H1 (cell line): Measurements from ENCODE around the gene SMPD2. TPM values are rescaled to one million over a fixed set of nuclear protein-coding genes. Genes with fewer than 3 reads are reported as not detected.

Experiments used
- CTCF ChIA-PET: fragments of 300-600 bp; sonication (Branson Sonifier 250); formaldehyde crosslinking; loops from one replicate; lab custom pipeline; 2021; ENCODE audit not compliant: partially characterized antibody; lab: Charles Lee
- POLR2A ChIA-PET: fragments of 300-600 bp; sonication (Branson Sonifier 250); formaldehyde crosslinking; loops from one replicate; lab custom pipeline; 2021; ENCODE audit warnings: inconsistent platforms; ENCODE audit not compliant: partially characterized antibody; lab: Charles Lee
- DNase-seq, 2 experiments: peaks; one replicate each; pipeline versions ENCODE4 v3.0.0 to v3.0.0-alpha.2; 2010 to 2022; ENCODE audit warnings: low spot score in 2 of 2, low read depth in 1 of 2, mixed read lengths in 1 of 2
- FAIRE-seq: peaks from 2 replicates; lab custom pipeline; 2011; peaks lifted over from hg19 to GRCh38; lab: Jason Lieb, UNC
- H2AFZ ChIP-seq: 2 replicates; pipeline ENCODE4 v1.8.1; 2012; ENCODE audit warnings: low read length, inconsistent platforms
- H2AK5ac ChIP-seq: 2 replicates; pipeline ENCODE4 v1.6.1; 2013; ENCODE audit warnings: low read depth, low read length
- H2BK120ac ChIP-seq: replicated peaks from 2 replicates; pipeline ENCODE3; 2013; ENCODE audit warnings: low read depth, low read length, inconsistent platforms
- H2BK12ac ChIP-seq: 2 replicates; pipeline ENCODE4 v1.6.1; 2013; ENCODE audit warnings: low read depth, low read length
- H2BK15ac ChIP-seq: 2 replicates; pipeline ENCODE4 v1.6.1; 2013; ENCODE audit warnings: low read length
- H2BK20ac ChIP-seq: 2 replicates; pipeline ENCODE4 v1.6.1; 2013; ENCODE audit warnings: low read length
- H2BK5ac ChIP-seq: 2 replicates; pipeline ENCODE4 v1.6.1; 2013; ENCODE audit warnings: low read depth, low read length
- H3K14ac ChIP-seq: 2 replicates; pipeline ENCODE4 v1.6.1; 2013; ENCODE audit warnings: inconsistent platforms; ENCODE audit not compliant: insufficient read length
- H3K18ac ChIP-seq: 2 replicates; pipeline ENCODE4 v1.6.1; 2013; ENCODE audit warnings: low read length; ENCODE audit errors: extremely low read depth
- H3K23ac ChIP-seq: 2 replicates; pipeline ENCODE4 v1.6.1; 2013; ENCODE audit warnings: inconsistent platforms; ENCODE audit not compliant: insufficient read length
- H3K23me2 ChIP-seq: 2 replicates; pipeline ENCODE4 v1.6.1; 2013; ENCODE audit warnings: low read depth, low read length
- H3K27ac ChIP-seq: 2 replicates; pipeline ENCODE4 v1.6.1; 2011; ENCODE audit warnings: low read depth, low read length, inconsistent platforms
- H3K27me3 ChIP-seq, 4 experiments: replicated peaks in 1 of 4; 1 replicate in 1 of 4; 2 replicates in 3 of 4; pipeline versions ENCODE4 v1.6.1 to v1.8.1; 2011 to 2013; ENCODE audit warnings: low read length in 3 of 4, mild to moderate bottlenecking in 3 of 4, inconsistent platforms in 2 of 4, mixed read lengths in 2 of 4, moderate library complexity in 1 of 4; ENCODE audit not compliant: control insufficient read depth in 3 of 4, insufficient read depth in 3 of 4; ENCODE audit errors: extremely low read depth in 1 of 4
- H3K36me3 ChIP-seq, 4 experiments: 2 replicates each; pipeline versions ENCODE4 v1.6.1 to v1.8.1; 2011 to 2013; ENCODE audit warnings: mild to moderate bottlenecking in 4 of 4, low read length in 3 of 4, moderate library complexity in 2 of 4, control low read depth in 1 of 4, inconsistent platforms in 1 of 4; ENCODE audit not compliant: insufficient read depth in 4 of 4, control insufficient read depth in 2 of 4
- H3K4ac ChIP-seq: replicated peaks from 2 replicates; pipeline ENCODE3; 2013; ENCODE audit warnings: low read length, low read depth, mixed read lengths, inconsistent platforms; ENCODE audit not compliant: insufficient read length
- H3K4me1 ChIP-seq, 4 experiments: replicated peaks in 1 of 4; 1 replicate in 1 of 4; 2 replicates in 3 of 4; pipeline versions ENCODE4 v1.6.1 to v1.8.1; 2011 to 2013; ENCODE audit warnings: low read length in 3 of 4, inconsistent platforms in 2 of 4, mixed read lengths in 1 of 4; ENCODE audit not compliant: insufficient read depth in 4 of 4, control insufficient read depth in 3 of 4
- H3K4me2 ChIP-seq, 2 experiments: 2 replicates each; pipeline versions ENCODE4 v1.6.1 to v1.8.1; 2011 to 2013; ENCODE audit warnings: low read depth in 2 of 2, low read length in 2 of 2, control low read depth in 1 of 2, inconsistent platforms in 1 of 2, mild to moderate bottlenecking in 1 of 2; ENCODE audit not compliant: insufficient read depth in 1 of 2
- H3K4me3 ChIP-seq, 4 experiments: fragments of 200-600, 300-600 bp in 1 of 4; sonication (generic), shearing (Covaris generic), sonication (Bioruptor Twin) in 1 of 4; 2 replicates each; pipeline versions ENCODE4 v1.5.1 to v1.8.1; 2011 to 2016; ENCODE audit warnings: low read length in 4 of 4, low read depth in 3 of 4, control low read depth in 2 of 4, inconsistent platforms in 2 of 4, mild to moderate bottlenecking in 2 of 4, mixed read lengths in 1 of 4, moderate library complexity in 1 of 4; ENCODE audit not compliant: insufficient read depth in 2 of 4; ENCODE audit errors: extremely low read depth in 1 of 4
- H3K56ac ChIP-seq: replicated peaks from 2 replicates; pipeline ENCODE3; 2013; ENCODE audit warnings: low read depth, mild to moderate bottlenecking, mixed read lengths, low read length, inconsistent platforms; ENCODE audit not compliant: insufficient read length
- H3K79me1 ChIP-seq: 2 replicates; pipeline ENCODE4 v1.6.1; 2013; ENCODE audit warnings: low read depth, low read length, control low read depth
- H3K79me2 ChIP-seq, 2 experiments: 2 replicates each; pipeline versions ENCODE4 v1.6.1 to v1.8.1; 2012 to 2013; ENCODE audit warnings: low read length in 2 of 2, mild to moderate bottlenecking in 2 of 2, inconsistent platforms in 1 of 2; ENCODE audit not compliant: insufficient read depth in 2 of 2, control insufficient read depth in 1 of 2
- H3K9ac ChIP-seq, 4 experiments: replicated peaks in 1 of 4; 1 replicate in 1 of 4; 2 replicates in 3 of 4; pipeline versions ENCODE4 v1.6.1 to v1.8.1; 2011 to 2013; ENCODE audit warnings: low read depth in 3 of 4, low read length in 3 of 4, control low read depth in 2 of 4, mild to moderate bottlenecking in 2 of 4, moderate library complexity in 2 of 4, inconsistent platforms in 1 of 4; ENCODE audit errors: extremely low read depth in 1 of 4
- H3K9me3 ChIP-seq, 2 experiments: 2 replicates each; pipeline versions ENCODE4 v1.6.1 to v1.8.1; 2012 to 2013; ENCODE audit warnings: mild to moderate bottlenecking in 2 of 2, moderate library complexity in 2 of 2, control low read depth in 1 of 2, inconsistent platforms in 1 of 2, low read depth in 1 of 2, low read length in 1 of 2, mixed read lengths in 1 of 2; ENCODE audit not compliant: insufficient read depth in 2 of 2
- H4K20me1 ChIP-seq, 2 experiments: replicated peaks in 1 of 2; 2 replicates each; pipeline versions ENCODE3 to v1.8.1; 2011 to 2013; ENCODE audit warnings: inconsistent platforms in 2 of 2, low read length in 2 of 2, mild to moderate bottlenecking in 1 of 2; ENCODE audit not compliant: insufficient read depth in 2 of 2, control insufficient read depth in 1 of 2
- H4K5ac ChIP-seq: 2 replicates; pipeline ENCODE4 v1.6.1; 2013; ENCODE audit warnings: low read length, low read depth, mixed read lengths, inconsistent platforms; ENCODE audit not compliant: insufficient read length
- H4K8ac ChIP-seq: 2 replicates; pipeline ENCODE4 v1.8.0; 2013; ENCODE audit warnings: mild to moderate bottlenecking, moderate library complexity, low read length, inconsistent platforms; ENCODE audit not compliant: insufficient read depth; ENCODE audit errors: extremely low read depth
- H4K91ac ChIP-seq: replicated peaks from 2 replicates; pipeline ENCODE3; 2013; ENCODE audit warnings: low read length, mixed read lengths, inconsistent platforms; ENCODE audit not compliant: insufficient read length
- ATF3 ChIP-seq: IDR thresholded peaks from 2 replicates; pipeline ENCODE4 v1.6.1; 2011; ENCODE audit warnings: low read depth, mild to moderate bottlenecking, low read length; ENCODE audit not compliant: insufficient read depth
- CHD1 ChIP-seq: IDR thresholded peaks from 2 replicates; pipeline ENCODE4 v1.6.1; 2012; ENCODE audit warnings: low read depth, low read length, improper control_type of control experiment
- EZH2 ChIP-seq: fragments of 200-600 bp; sonication (generic); IDR thresholded peaks from 2 replicates; pipeline ENCODE4 v1.7.1; 2012; ENCODE audit warnings: low read depth, mild to moderate bottlenecking, moderate library complexity, low read length, inconsistent platforms; ENCODE audit not compliant: severe bottlenecking
- FOSL1 ChIP-seq: IDR thresholded peaks from 2 replicates; pipeline ENCODE4 v1.6.1; 2011; ENCODE audit warnings: mild to moderate bottlenecking, low read depth, low read length, moderate library complexity; ENCODE audit not compliant: insufficient read depth
- HDAC2 ChIP-seq, 2 experiments: fragments of 300-600 bp in 1 of 2; sonication (generic) in 1 of 2; IDR thresholded peaks; 2 replicates each; pipeline ENCODE4 v1.6.1; 2011 to 2012; ENCODE audit warnings: low read depth in 2 of 2, low read length in 2 of 2, mild to moderate bottlenecking in 2 of 2, moderate library complexity in 2 of 2, borderline replicate concordance in 1 of 2, inconsistent platforms in 1 of 2
- JUN ChIP-seq: IDR thresholded peaks from 2 replicates; pipeline ENCODE4 v1.6.1; 2011; ENCODE audit warnings: low read depth, mild to moderate bottlenecking, improper control_type of control experiment, low read length
- KDM1A ChIP-seq: fragments of 200-600, 300-600 bp; sonication (generic); IDR thresholded peaks from 2 replicates; pipeline ENCODE4 v1.7.1; 2016; ENCODE audit warnings: mild to moderate bottlenecking, low read length, borderline replicate concordance
- RAD21 ChIP-seq, 2 experiments: IDR thresholded peaks in 1 of 2; conservative IDR thresholded peaks in 1 of 2; 2 replicates each; pipeline ENCODE4 v1.6.1; 2011; ENCODE audit warnings: low read depth in 2 of 2, low read length in 2 of 2, improper control_type of control experiment in 1 of 2, inconsistent platforms in 1 of 2, mild to moderate bottlenecking in 1 of 2, moderate library complexity in 1 of 2
- RBBP5 ChIP-seq: IDR thresholded peaks from 2 replicates; pipeline ENCODE4 v1.7.1; 2012; ENCODE audit warnings: low read depth, mild to moderate bottlenecking, inconsistent platforms, low read length, moderate library complexity, borderline replicate concordance
- SIX5 ChIP-seq: IDR thresholded peaks from 2 replicates; pipeline ENCODE4 v1.6.1; 2011; ENCODE audit warnings: mild to moderate bottlenecking, low read depth, low read length
- SRF ChIP-seq: IDR thresholded peaks from 2 replicates; pipeline ENCODE4 v1.6.1; 2011; ENCODE audit warnings: mild to moderate bottlenecking, low read depth, low read length, moderate library complexity
- TAF7 ChIP-seq: optimal IDR thresholded peaks from 2 replicates; pipeline ENCODE3; 2011; ENCODE audit warnings: low read depth, mild to moderate bottlenecking, inconsistent platforms, low read length, moderate library complexity, borderline replicate concordance
- WGBS, 2 experiments: shearing (Covaris generic) in 1 of 2; methylation state at CpG; one replicate each; pipeline versions ENCODE4 v1.1.6 to v1.1.7; 2013 to 2015; ENCODE audit warnings: low lambda C conversion rate in 2 of 2, mixed read lengths in 2 of 2, inconsistent platforms in 1 of 2, low coverage in 1 of 2, missing lambda C conversion rate in 1 of 2; ENCODE audit not compliant: insufficient replicate concordance in 2 of 2, insufficient coverage in 1 of 2, insufficient read length in 1 of 2; ENCODE audit errors: extremely low coverage in 1 of 2, missing lambda C conversion rate in 1 of 2; 5-methylcytosine and 5-hydroxymethylcytosine counted together
- polyA plus RNA-seq, 7 experiments: library from polyadenylated mRNA; depleted of rRNA in 3 of 7; stranded (reverse) in 5 of 7; unstranded in 2 of 7; fragments of >200 nt in 5 of 7; fragments of 200-250 nt in 2 of 7; gene quantifications; 1 replicate in 5 of 7; 2 replicates in 1 of 7; 4 replicates in 1 of 7; pipeline versions ENCODE4 v1.2.1 to v1.2.3, GENCODE V29; 2011 to 2013; ENCODE audit warnings: missing spikeins in 2 of 7, mixed read lengths in 2 of 7
- total RNA-seq: library from RNA; stranded (reverse); fragmentation: NEBNext Ultra II Directional; extraction: Animal tissue kit (Norgen Biotek cat#: 25700); gene quantifications from 2 replicates; pipeline ENCODE4 v1.2.1, GENCODE V29; 2021

The SMPD2 gene
- total and polyA plus RNA-seq, 2 of the 8 experiments (the other 6 are each of a cell fraction or from before 2014, with no cell fraction given) = 11.5 to 17.2 TPM

DNA sequence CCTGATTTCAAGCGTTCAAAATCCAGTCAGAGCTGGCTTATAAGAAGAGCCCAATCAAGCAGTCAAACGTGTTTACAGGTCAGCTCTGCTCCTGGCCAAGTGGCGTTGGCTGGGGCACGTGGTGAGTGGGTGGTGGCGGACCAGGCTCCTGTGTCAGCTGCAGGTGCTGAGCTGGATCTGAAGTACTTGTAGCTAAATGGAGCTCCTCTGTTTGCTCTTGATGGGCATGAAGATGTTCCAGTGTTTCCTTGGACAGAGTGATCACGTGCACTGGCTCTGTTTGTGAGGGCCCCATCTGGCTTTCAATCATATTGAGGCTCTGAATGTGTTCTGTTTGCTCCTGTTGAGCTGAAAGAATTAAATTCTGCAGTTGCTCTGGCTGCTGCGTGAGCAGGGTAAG, 25.2 kb downstream of the SMPD2 start:
- POLR2A ChIA-PET = interaction anchor here (0.5 to 3.1 kb wide), 4 partner anchors 9 to 352 kb away, joined by 3 to 10 read pairs (median 4); partner anchors contain the start of genes PPIL6 and SMPD2
- CTCF ChIA-PET = interaction anchor here (0.6 kb wide), 1 partner anchor 323 kb away, joined by 4 read pairs; no protein-coding TSS in a partner anchor
- TF ChIP-seq RBBP5 = no peak
- TF ChIP-seq KDM1A = no peak
- no peak for TF ChIP-seq JUN
- no peak for TF ChIP-seq CHD1
- TF ChIP-seq SIX5 = no peak
- no peak for TF ChIP-seq ATF3
- no peak for TF ChIP-seq FOSL1
- no peak for TF ChIP-seq HDAC2 (IDR thresholded peaks at IDR 0.05; ENCODE audit: borderline replicate concordance in 1 of 2, low read depth in 2 of 2, low read length in 2 of 2)
- TF ChIP-seq RAD21 (IDR thresholded peaks at IDR 0.05 in 1 of 2, conservative IDR thresholded peaks at IDR 0.05 in 1 of 2; ENCODE audit: low read depth in 2 of 2, low read length in 2 of 2) = no peak
- no peak for TF ChIP-seq TAF7
- TF ChIP-seq SRF = no peak
- no peak for TF ChIP-seq EZH2

More for the DNA sequence above, 25.2 kb downstream of the SMPD2 start:
- peaks cover 0 to 5% of the 10 kb centered on the region in 2 experiments; a peak in 1 of 4 replicates for H3K9me3 ChIP-seq
- no peak overlapping the region for H3K23ac ChIP-seq
- H4K91ac ChIP-seq = no peak overlapping the region
- H4K5ac ChIP-seq = no peak overlapping the region
- peaks cover 1 to 10% of the 10 kb centered on the region in 2 experiments for H4K20me1 ChIP-seq
- H2BK15ac ChIP-seq = no peak overlapping the region
- H3K27ac ChIP-seq = no peak overlapping the region
- H3K23me2 ChIP-seq = no peaks in the 10 kb centered on the region
- WGBS, 2 experiments = 97% methylated on average over 7 of the region's 7 CpGs; no CpG with 5 or more reads in 1 of the 2 experiments
- no peak overlapping the region for H2BK20ac ChIP-seq
- FAIRE-seq (no peak), DNase-seq (no peak)
- H3K56ac ChIP-seq = no peak overlapping the region
- no peak overlapping the region for H3K14ac ChIP-seq
- no peak overlapping the region for H2BK120ac ChIP-seq
- no peak overlapping the region for H4K8ac ChIP-seq
- no peak overlapping the region for H2AFZ ChIP-seq
- H2BK5ac ChIP-seq = no peak overlapping the region
- no peaks in the 10 kb centered on the region for H3K27me3 ChIP-seq
- H3K4ac ChIP-seq = no peak overlapping the region
- no peak overlapping the region for H3K4me3 ChIP-seq
- no peak overlapping the region for H2AK5ac ChIP-seq
- no peak overlapping the region for H3K18ac ChIP-seq
- peaks cover 19 to 97% (median 51%) of the 10 kb centered on the region in 4 experiments for H3K36me3 ChIP-seq
- H3K4me2 ChIP-seq = no peak overlapping the region
- H3K79me2 ChIP-seq = peaks cover 0 to 19% of the 10 kb centered on the region in 2 experiments; a peak in 2 of 4 replicates
- no peak overlapping the region for H3K9ac ChIP-seq
- peaks cover 6% of the 10 kb centered on the region; the same call in 1 of the 2 replicates for H3K79me1 ChIP-seq
- H2BK12ac ChIP-seq = no peak overlapping the region
- H3K4me1 ChIP-seq = no peaks in the 10 kb centered on the region
